HG02588 (cell line): Measurements from ENCODE around the gene NKPD1.

ENCODE experiments used
- ATAC-seq: cut with Tn5 transposase; IDR thresholded peaks from one replicate; pipeline ENCODE4 v1.9.1; 2021; ENCODE audit warnings: mild to moderate bottlenecking, moderate library complexity; ENCODE audit not compliant: unreplicated experiment

The NKPD1 gene, protein sequence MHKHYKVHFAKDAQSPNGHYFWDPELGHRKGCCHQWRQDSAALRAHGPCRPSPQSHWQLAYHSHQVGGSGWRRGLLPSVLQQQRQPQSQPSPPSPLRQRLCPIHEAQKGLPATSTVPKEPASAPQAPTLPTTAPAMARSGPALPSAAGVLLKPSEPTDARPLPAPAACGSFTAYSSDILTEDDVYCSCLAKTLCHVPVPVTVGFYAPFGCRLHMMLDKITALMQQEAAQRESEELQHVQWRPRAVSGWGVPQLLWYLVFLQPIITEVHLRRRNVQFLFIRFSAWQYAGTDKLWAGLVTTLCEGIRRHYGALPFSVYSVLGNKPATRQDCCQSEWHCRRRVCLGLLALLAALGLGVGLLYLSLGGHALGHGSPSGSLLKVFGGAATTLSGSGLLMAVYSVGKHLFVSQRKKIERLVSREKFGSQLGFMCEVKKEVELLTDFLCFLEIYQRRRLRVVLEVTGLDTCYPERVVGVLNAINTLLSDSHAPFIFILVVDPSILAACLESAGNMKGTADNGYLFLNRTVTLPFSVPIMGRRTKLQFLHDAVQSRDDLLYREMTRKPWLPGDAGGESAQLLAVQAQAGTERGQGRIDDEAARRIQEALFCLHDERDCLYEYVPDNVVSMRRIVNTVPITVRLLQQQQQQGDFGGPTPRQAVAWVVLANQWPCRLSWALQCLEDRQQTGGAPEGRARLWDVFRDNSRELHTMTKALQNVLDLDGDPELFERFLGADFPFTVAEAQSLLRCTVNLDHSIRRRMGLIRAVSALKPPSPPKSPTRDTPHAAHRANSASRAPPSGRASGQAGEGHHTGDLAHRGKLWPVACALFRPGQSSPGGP

DNA sequence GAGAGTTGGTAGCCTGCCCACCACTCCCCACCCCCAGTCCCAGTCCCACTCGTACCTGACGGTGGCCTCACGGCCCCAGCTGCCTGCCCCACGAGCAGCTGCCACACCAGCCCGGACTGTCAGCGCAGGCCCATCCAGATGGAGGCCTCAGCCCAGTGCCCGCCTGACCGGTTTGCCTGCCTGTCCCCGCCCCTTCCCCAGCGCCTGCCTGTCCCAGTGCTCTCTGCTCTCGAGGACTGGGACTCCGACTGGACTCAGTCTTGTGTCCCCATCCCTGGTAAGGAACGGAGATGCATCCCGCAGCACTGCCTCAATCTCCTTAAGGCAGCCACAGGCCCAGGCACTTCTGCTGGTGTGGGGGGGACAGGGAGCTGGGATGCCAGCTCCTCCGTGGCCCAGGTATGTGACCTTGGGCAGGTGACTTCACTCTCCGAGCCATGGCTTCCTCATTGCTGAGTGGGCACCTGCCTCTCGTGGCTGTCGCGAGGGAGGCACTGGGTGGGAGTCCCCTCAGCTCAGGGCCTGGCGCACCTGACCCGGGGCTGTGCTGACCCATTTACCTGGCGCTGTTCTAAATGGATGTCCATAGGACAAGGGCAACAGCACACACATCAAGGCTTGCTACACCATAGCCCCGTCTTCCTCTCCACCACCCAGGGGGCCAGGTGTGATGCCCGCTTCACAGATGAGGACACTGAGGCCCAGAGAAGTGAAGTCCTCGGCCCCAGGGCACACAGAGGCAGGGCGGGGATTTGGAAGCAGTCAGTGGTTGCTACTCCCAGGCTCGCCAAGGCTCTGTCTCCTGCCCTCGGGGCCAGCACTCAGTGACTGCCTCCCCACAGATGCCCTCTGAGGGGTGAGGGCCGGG is at the start of gene NKPD1:
TSS of gene NKPD1 (minus strand) at position 113 of the 868 bp plus-strand sequence. CDS start 832 bp downstream, outside the sequence.
- ATAC-seq: no peak

GRCh38 chr19:45206328-45206727 is 45.5 kb upstream of the NKPD1 start:
- ATAC-seq: no peak

GRCh38 chr19:45205810-45206209 is 45.0 kb upstream of the NKPD1 start:
- ATAC-seq: no peak

DNA sequence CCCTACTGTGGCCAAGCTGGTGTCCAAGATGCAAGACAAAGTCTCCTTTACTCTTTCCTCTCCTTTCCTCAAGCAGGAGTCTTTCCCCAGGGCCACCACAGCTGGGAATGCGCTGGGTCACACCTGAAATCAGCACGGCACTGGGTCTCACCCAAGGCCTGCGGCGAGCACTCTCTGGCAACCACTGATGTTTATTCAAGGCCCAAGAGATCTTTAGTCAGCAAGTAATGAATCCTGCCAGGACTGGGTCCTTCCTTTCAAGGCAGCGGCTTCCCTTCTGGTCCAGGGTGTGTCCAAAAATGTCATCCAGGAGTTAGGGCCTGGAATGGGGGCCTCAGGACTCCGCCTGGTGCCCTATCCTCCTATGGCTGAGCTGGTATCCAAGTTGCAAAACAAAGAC is 41.9 kb upstream of the NKPD1 start:
- ATAC-seq: no peak

DNA sequence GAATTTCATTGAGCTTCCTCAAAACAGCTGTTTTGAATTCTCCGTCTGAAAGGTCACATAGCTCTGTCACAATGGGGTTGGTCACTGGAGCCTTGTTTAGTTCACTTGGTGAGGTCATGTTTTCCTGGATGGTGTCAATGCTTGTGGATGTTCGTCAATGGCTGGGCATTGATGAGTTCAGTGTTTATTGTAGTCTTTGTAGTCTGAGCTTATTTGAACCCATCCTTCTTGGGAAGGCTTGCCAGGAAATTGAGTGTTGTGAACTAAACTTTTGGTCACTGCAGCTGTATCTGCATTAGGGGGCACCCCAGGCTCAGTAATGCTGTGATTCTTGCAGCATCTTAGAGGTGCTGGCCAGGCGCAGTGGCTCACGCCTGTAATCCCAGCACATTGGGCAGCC is 39.8 kb upstream of the NKPD1 start:
- no peak for ATAC-seq

DNA sequence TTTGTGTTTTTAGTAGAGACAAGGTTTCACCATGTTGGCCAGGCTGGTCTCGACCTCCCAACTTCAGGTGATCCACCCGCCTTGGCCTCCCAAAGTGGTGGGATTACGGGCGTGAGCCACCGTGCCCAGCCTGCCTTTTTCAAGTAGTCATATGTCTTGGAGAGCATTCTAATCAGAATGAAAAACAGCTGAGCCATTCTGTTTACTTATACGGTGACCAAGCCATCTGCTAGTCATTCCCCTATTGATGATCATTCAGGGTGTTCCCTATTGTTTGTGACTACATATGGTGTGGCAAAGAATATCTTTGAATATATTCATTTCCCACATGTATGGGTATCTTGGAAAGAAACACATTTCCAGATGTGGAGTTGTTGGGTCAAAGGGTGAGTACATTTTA is 35.0 kb upstream of the NKPD1 start:
- no peak for ATAC-seq

DNA sequence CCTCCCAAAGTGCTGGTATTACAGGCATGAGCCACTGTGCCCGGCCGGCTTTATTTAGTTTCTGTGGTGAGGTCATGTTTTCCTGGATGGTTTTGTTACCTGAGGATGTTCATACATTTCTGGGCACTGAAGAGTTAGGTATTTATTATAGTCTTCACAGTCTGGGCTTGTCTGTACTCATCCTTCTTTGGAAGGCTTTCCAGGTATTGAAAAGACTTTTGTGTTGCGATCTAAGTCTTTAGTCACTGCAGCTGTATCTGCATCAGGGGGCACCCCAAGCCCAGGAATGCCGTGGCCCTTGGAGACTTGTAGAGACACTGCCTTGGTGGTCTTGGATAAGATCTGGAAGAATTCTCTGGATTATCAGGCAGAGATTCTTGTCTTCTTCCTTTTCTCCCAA is 30.6 kb upstream of the NKPD1 start:
- ATAC-seq: no peak

GRCh38 chr19:45189971-45190370 is 29.2 kb upstream of the NKPD1 start:
- ATAC-seq: no peak

GRCh38 chr19:45187421-45188100 is 26.8 kb upstream of the NKPD1 start:
- no peak for ATAC-seq

DNA sequence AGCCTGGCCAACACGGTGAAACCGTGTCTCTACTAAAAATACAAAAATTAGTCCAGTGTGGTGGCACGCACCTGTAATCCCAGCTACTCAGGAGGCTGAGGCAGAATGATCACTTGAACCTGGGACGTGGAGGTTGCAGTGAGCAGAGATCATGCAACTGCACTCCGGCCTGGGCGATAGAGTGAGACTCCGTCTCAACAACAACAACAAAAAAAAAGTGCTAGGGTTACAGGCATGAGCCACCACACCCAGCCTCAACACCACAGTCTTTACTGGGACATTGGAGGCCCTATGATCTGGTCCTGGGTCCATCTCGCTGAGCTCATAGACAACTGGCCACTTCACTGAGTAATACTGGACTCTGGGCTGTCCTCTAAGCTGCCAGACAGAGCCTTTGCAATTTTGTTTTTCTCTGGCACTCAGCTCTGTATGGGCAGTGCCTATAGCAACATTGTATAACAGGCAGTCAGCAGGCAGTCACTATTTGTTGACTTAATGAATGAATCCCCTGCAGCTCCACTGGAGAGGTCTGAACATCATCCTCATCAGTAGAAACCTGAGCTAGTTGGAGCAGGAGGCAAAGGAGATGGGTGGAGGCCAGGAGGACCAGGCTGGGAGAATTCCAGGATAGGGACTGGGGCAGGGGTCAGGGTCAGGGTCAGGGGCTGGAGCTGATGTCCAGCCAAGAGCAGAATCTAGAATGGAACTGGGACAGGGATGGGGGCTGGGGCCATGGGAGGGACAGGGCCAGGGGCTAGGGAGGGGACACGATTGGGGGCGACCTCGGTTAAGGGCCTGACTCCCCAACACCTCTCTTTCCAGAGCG is 25.9 kb upstream of the NKPD1 start:
- ATAC-seq: no peak

GRCh38 chr19:45184115-45184514 is 23.3 kb upstream of the NKPD1 start:
- ATAC-seq: no peak

DNA sequence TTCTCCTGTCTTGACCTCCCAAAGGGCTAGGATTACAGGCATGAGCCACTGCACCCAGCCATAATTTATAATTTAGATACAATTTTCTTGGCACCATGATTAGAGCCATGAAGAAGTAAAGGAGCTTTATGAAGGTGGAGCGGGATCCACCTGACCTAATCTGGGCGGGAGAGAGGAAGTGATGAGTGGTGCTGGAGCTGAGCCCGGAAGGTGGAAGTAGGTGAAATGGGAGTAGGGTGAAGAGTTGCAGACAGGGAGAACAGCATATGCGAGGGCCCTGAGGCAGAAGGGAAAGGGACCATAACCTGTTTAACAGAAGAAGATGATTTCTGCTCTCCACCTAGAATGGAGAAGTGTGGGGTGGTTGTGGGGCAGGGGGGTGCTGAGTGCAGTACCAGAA is 22.0 kb upstream of the NKPD1 start:
- no peak for ATAC-seq

DNA sequence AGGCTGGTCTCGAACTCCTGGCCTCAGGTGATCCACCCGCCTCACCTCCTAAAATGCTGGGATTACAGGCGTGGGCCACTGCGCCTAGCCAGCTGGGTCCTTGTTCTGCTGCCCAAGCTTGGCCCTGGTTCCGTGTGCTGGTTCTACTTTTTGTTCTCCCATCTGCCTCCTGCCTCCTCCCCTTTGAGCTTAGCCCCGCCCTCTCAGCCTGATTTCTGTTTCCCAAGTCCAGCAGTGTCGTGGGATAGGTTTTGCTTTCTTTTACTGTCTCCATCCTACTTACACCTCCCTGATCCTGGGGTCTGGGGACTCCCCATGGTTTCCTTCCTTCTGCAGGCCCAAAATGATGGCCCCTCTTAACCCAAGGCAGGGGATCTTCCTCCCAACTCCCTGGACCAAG is 20.2 kb upstream of the NKPD1 start:
- ATAC-seq: no peak

DNA sequence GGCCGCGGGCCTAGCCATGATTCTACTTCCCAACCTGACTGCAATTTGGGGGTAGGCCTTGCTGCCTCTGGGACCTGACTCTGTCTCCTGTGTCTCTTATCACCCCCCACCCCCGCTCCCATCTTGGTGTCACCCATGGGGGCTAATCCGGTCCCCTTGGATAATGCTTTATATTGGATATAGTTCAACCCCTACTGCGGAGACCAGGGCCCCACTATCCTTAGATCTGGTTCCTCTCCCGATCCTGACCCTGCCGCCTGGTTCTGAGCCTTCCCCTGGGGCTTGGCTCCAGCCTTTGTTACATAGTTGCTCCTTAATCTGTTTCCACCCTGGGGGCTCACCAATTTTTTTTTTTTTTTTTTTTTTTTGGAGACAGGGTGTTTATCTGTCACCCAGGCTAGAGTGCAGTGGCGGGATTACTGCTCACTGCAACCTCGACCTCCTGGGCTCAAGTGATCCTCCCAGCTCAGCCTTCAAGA is 19.1 kb upstream of the NKPD1 start:
- ATAC-seq: no peak

DNA sequence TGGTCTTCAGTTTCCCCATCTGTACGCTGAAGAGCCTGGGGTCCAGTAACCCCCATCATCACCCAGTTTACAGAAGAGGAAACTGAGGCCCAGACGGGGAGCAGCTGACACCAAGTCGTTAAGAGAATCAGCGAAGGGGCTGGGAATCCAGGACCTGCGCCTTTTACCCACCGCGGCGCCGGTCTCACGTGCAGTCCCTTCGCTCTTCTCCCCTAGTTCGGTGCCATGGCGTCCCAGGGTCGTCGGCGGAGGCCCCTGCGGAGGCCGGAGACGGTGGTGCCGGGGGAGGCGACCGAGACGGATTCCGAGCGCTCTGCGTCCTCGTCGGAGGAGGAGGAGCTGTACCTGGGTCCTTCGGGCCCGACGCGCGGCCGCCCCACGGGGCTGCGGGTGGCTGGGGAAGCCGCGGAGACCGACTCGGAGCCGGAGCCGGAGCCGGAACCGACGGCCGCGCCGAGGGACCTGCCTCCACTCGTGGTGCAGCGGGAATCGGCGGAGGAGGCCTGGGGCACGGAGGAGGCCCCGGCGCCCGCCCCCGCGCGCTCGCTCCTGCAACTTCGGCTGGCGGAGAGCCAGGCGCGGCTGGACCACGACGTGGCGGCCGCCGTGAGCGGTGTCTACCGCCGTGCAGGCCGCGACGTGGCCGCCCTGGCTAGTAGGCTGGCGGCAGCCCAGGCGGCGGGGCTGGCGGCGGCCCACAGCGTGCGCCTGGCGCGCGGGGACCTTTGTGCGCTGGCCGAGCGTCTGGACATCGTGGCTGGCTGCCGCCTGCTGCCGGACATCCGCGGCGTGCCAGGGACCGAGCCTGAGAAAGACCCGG is 18.5 kb upstream of the NKPD1 start:
- peak; percentile 1 for ATAC-seq

DNA sequence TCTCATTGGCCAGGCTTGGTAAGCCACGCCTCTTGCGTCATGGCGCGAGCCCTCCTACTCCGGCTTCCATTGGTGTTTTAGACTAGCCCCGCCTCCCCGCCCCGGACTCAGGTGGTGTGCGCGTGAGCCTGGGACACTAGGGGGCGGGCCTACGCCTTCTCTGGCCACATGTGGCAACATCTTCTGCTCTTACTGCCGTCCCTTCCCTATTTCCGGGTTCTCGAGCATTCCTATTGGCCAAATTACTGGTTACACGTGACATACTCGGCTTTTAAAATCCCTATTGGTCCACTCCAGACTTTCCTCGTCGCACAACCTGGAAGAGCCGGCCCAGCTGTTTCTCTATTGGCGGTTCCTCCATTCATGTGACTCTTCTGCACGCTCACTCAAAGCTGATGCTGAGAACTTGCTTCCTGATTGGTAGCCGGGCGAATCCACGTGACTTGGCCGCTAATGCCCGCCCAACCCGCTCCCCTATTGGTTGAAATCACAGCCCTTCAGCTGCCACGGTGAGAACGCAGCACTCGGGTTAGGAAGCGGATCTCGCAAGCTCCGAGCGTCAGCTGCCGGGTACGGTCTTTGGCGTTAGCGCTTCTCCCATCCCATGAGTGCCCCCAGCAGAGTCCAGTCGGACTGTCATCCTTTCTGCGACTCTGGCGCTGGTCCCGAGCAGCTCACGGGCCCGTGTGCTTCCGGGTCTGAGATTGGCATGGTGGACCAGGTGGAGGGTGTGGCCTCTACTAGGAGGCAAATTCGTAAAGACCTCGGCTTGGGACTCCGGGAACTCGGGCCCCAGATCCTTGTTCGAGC is 17.7 kb upstream of the NKPD1 start, which contains the start of gene BLOC1S3:
TSS of gene BLOC1S3 (plus strand) at position 523 of the 810 bp plus-strand sequence. CDS start 513 bp downstream, outside the sequence.
- ATAC-seq: peak; percentile 76

GRCh38 chr19:45177817-45178261 is 17.1 kb upstream of the NKPD1 start, which contains the start of gene TRAPPC6A:
TSS of gene TRAPPC6A (minus strand) at chr19:45178237. CDS start at chr19:45178218, 19 bp downstream.
- ATAC-seq: peak; percentile 6
